ENCODE data around the gene TEAD1.
A peak's percentile ranks its signal among the peaks of the same experiment; 100 is the strongest.

DNA sequence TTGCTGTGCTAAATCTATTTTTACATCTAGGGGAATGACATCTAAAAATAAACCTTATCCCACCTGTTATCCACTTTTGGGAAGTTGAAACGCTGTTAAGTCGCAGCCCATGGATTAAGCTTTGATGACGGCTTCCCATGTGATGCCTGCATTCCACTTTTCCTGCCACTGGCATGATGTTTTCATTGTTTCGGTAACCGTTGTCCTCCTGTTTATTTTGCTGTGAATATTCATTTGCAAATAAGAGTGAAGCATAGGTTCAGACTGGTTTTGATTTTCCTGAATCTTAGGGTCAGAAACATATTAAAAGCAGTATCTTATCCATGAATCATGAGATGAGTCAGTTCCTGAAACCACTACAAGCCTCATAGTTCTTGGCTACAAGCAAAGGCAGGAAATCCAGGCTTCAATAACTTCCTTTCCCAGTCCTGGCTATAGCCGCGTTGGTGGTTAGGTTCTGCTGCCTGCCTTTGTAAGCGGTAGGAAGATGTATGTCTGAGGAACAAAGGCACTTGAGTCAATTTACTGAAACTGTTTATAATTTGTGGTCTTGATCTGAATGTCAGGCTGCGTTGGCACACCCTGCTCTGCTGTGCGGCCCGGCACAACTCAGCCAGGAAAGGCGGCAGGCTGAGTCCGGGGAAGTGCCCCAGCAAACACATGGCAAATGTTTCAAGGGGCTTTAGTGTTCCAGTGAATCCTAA lies 19.4 kb downstream of the TEAD1 start:
- TF ChIP-seq CTCF (IDR thresholded peaks at IDR 0.05) (no peak), POLR2AphosphoS5 (IDR thresholded peaks at IDR 0.05; ENCODE audit: low read depth, low read length) (no peak; the same call in 1 of the 2 replicates), SIN3A (IDR thresholded peaks at IDR 0.05; ENCODE audit: borderline replicate concordance, insufficient read depth, low read depth, low read length) (no peak), TCF7L2 (IDR thresholded peaks at IDR 0.05; ENCODE audit: low read depth, low read length) (peak; percentile 82)
- TF ChIP-seq, protein P1, sequence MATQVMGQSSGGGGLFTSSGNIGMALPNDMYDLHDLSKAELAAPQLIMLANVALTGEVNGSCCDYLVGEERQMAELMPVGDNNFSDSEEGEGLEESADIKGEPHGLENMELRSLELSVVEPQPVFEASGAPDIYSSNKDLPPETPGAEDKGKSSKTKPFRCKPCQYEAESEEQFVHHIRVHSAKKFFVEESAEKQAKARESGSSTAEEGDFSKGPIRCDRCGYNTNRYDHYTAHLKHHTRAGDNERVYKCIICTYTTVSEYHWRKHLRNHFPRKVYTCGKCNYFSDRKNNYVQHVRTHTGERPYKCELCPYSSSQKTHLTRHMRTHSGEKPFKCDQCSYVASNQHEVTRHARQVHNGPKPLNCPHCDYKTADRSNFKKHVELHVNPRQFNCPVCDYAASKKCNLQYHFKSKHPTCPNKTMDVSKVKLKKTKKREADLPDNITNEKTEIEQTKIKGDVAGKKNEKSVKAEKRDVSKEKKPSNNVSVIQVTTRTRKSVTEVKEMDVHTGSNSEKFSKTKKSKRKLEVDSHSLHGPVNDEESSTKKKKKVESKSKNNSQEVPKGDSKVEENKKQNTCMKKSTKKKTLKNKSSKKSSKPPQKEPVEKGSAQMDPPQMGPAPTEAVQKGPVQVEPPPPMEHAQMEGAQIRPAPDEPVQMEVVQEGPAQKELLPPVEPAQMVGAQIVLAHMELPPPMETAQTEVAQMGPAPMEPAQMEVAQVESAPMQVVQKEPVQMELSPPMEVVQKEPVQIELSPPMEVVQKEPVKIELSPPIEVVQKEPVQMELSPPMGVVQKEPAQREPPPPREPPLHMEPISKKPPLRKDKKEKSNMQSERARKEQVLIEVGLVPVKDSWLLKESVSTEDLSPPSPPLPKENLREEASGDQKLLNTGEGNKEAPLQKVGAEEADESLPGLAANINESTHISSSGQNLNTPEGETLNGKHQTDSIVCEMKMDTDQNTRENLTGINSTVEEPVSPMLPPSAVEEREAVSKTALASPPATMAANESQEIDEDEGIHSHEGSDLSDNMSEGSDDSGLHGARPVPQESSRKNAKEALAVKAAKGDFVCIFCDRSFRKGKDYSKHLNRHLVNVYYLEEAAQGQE (IDR thresholded peaks at IDR 0.05; ENCODE audit: insufficient read depth in 1 of 2, low read depth in 2 of 2, low read length in 1 of 2) = no peak
